Measurements from ENCODE around the gene NFIX. TPM values are rescaled to one million over a fixed set of nuclear protein-coding genes. Genes with fewer than 3 reads are reported as not detected.

The NFIX gene
- total and polyA plus RNA-seq, 2 of the 13 experiments (the other 11 are each of a cell fraction or from before 2014, with no cell fraction given) = 3.4 to 5.4 TPM

DNA sequence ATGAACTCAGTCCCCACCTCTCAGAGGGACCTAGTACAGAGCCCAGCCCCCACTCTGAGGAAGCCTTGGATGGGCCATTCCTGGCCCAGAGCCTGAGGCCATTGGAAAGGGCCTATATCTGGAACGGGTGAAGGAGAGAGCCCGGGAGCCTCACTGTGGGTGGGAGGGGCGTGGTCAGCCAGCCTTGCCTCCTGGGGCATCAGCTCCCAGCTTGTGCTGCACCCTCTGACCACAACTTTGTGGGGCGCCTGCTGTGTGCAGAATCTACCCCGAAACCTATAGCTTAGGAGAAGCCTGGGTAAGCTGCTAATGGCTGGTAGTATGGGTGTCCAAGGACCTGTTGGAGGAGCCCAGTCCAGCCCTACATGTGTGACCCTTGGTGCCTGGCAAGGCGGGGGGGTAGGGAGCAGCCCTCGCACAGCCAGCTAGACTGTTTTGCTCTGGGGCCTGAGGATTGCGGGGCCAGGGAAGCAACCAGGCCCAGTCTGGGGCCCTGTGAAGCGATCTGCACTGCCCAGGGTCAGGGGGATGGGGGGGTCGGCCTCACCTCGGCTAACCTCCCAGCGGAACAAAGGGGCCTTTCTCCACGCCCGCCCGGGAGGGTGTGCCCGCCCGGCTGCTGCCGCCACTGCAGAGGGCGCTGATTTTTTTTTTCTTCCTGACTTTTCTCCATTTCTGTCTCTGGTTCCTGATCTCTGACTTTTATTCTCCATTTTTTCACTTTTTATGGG, 65.1 kb downstream of the NFIX start (continued):
- no peak for TF ChIP-seq SALL2 (CRISPR knock-in tag; IDR thresholded peaks at IDR 0.05)
- no peak for TF ChIP-seq ZNF557 (CRISPR knock-in tag; IDR thresholded peaks at IDR 0.05)
- no peak for TF ChIP-seq ZNF883 (CRISPR knock-in tag; IDR thresholded peaks at IDR 0.05; ENCODE audit: not compliant biosample characterization)
- TF ChIP-seq TMF1 (CRISPR knock-in tag; IDR thresholded peaks at IDR 0.05; ENCODE audit: low read depth) = no peak
- TF ChIP-seq PHF21A (CRISPR knock-in tag; IDR thresholded peaks at IDR 0.05) = peak; percentile 82
- TF ChIP-seq KDM2A (CRISPR knock-in tag; IDR thresholded peaks at IDR 0.05; ENCODE audit: borderline replicate concordance, low read depth) = peak; percentile 6; the same call in 1 of the 2 replicates
- no peak for TF ChIP-seq ZNF7 (CRISPR knock-in tag; IDR thresholded peaks at IDR 0.05)
- TF ChIP-seq ZNF276 (CRISPR knock-in tag; IDR thresholded peaks at IDR 0.05; ENCODE audit: low read depth) = no peak
- peak; percentile 69 for TF ChIP-seq BCL6 (CRISPR knock-in tag; IDR thresholded peaks at IDR 0.05)
- TF ChIP-seq EP300 (IDR thresholded peaks at IDR 0.05; ENCODE audit: low read depth in 2 of 2, low read length in 2 of 2) = peak; percentile 75 to 85; a peak in 3 of 4 replicates
- peak; percentile 31; the same call in 1 of the 2 replicates for TF ChIP-seq EP300 (CRISPR knock-in tag; IDR thresholded peaks at IDR 0.05; ENCODE audit: borderline replicate concordance)
- TF ChIP-seq HDAC1 (CRISPR knock-in tag; IDR thresholded peaks at IDR 0.05) = peak; percentile 67; the same call in 1 of the 2 replicates
- no peak; the same call in 1 of the 2 replicates for TF ChIP-seq MEF2D (CRISPR knock-in tag; IDR thresholded peaks at IDR 0.05)
- no peak for TF ChIP-seq PRDM4 (CRISPR knock-in tag; IDR thresholded peaks at IDR 0.05; ENCODE audit: borderline replicate concordance)
- TF ChIP-seq SMYD3 (CRISPR knock-in tag; IDR thresholded peaks at IDR 0.05) = 0 out of 2 replicates have a peak, but pooled peaks have one; percentile 6
- peak; percentile 72 for TF ChIP-seq POLR2G (IDR thresholded peaks at IDR 0.05; ENCODE audit: low read depth, low read length)
- peak; percentile 38 for TF ChIP-seq CEBPG (CRISPR knock-in tag; IDR thresholded peaks at IDR 0.05)
- peak; percentile 35; the same call in 1 of the 2 replicates for TF ChIP-seq ZNF691 (CRISPR knock-in tag; IDR thresholded peaks at IDR 0.05; ENCODE audit: borderline replicate concordance, low read depth)
- TF ChIP-seq, protein P1, sequence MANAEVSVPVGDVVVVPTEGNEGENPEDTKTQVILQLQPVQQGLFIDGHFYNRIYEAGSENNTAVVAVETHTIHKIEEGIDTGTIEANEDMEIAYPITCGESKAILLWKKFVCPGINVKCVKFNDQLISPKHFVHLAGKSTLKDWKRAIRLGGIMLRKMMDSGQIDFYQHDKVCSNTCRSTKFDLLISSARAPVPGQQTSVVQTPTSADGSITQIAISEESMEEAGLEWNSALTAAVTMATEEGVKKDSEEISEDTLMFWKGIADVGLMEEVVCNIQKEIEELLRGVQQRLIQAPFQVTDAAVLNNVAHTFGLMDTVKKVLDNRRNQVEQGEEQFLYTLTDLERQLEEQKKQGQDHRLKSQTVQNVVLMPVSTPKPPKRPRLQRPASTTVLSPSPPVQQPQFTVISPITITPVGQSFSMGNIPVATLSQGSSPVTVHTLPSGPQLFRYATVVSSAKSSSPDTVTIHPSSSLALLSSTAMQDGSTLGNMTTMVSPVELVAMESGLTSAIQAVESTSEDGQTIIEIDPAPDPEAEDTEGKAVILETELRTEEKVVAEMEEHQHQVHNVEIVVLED (CRISPR knock-in tag; IDR thresholded peaks at IDR 0.05; ENCODE audit: borderline replicate concordance) = peak; percentile 31; the same call in 1 of the 2 replicates
- peak; percentile 78 for TF ChIP-seq ZNF451 (CRISPR knock-in tag; IDR thresholded peaks at IDR 0.05)
- TF ChIP-seq ZNF317 (CRISPR knock-in tag; IDR thresholded peaks at IDR 0.05) = no peak
- peak; percentile 87 for TF ChIP-seq TARDBP (CRISPR knock-in tag; IDR thresholded peaks at IDR 0.05)
